HCT116 (cell line): ENCODE data around the gene MBD5. TPM values are rescaled to one million over a fixed set of nuclear protein-coding genes. Genes with fewer than 3 reads are reported as not detected.

ENCODE experiments used
- ATAC-seq: fragments of 200-7000 bp; cut with Tn5 transposase; 2 replicates; pipeline ENCODE4 v1.9.1; 2020; ENCODE audit warnings: mild to moderate bottlenecking, moderate library complexity
- BruUV-seq: library from RNA; stranded (reverse); fragments of 400-500 nt; replicated peaks from 2 replicates; lab custom pipeline; 2021; lab: Mats Ljungman, UMichigan
- CTCF ChIA-PET: fragments of 300-600 bp; sonication (Branson Sonifier 250); formaldehyde crosslinking; loops from one replicate; lab custom pipeline; 2021; ENCODE audit warnings: antibody characterized with exemption; lab: Charles Lee
- POLR2A ChIA-PET: fragments of 300-600, 350-600 bp; sonication (Branson Sonifier 250); formaldehyde crosslinking; loops from one replicate; lab custom pipeline; 2021; ENCODE audit warnings: antibody characterized with exemption; lab: Charles Lee
- RAD21 ChIA-PET, 2 experiments: fragments of 300-600 bp; sonication (Branson Sonifier 250); formaldehyde crosslinking; loops; one replicate each; lab custom pipeline; 2023; ENCODE audit warnings: low total read pairs in 2 of 2; ENCODE audit not compliant: uncharacterized antibody in 2 of 2, unreplicated experiment in 2 of 2, low non-redundant PET in 1 of 2; lab: Charles Lee
- DNase-seq: peaks from one replicate; pipeline ENCODE4 v3.0.0-alpha.2; 2010; ENCODE audit warnings: low read depth, low spot score
- H2AFZ ChIP-seq: fragments of 200-600 bp; shearing (Covaris generic), sonication (generic); 2 replicates; pipeline ENCODE4 v1.6.1; 2017; ENCODE audit warnings: low read depth, mixed run types, mixed read lengths, antibody characterized with exemption, low read length; ENCODE audit not compliant: poor library complexity, severe bottlenecking
- H3K27ac ChIP-seq: 2 replicates; pipeline ENCODE4 v1.5.1; 2012; ENCODE audit warnings: low read depth, low read length
- H3K27me3 ChIP-seq: fragments of 200-600 bp; sonication (generic); 2 replicates; pipeline ENCODE4 v1.6.1; 2016; ENCODE audit warnings: mixed run types, low read length, mixed read lengths; ENCODE audit not compliant: insufficient read depth
- H3K36me3 ChIP-seq, 2 experiments: fragments of 200-500 bp in 1 of 2; fragments of 200-600 bp in 1 of 2; sonication (Bioruptor generic) in 1 of 2; sonication (generic) in 1 of 2; 2 replicates each; pipeline versions ENCODE4 v1.5.1 to v1.6.1; 2014 to 2016; ENCODE audit warnings: low read length in 2 of 2, inconsistent platforms in 1 of 2, mixed read lengths in 1 of 2, mixed run types in 1 of 2; ENCODE audit not compliant: insufficient read depth in 2 of 2, control insufficient read depth in 1 of 2
- H3K4me1 ChIP-seq, 2 experiments: fragments of 200-600 bp in 1 of 2; sonication (generic) in 1 of 2; 2 replicates each; pipeline versions ENCODE4 v1.5.1 to v1.6.1; 2012 to 2017; ENCODE audit warnings: low read length in 2 of 2, inconsistent platforms in 1 of 2, mild to moderate bottlenecking in 1 of 2, mixed read lengths in 1 of 2, mixed run types in 1 of 2, moderate library complexity in 1 of 2; ENCODE audit not compliant: insufficient read depth in 2 of 2, control insufficient read depth in 1 of 2
- H3K4me2 ChIP-seq: fragments of 200-600 bp; sonication (generic); 2 replicates; pipeline ENCODE4 v1.6.1; 2017; ENCODE audit warnings: mixed run types, low read length, mixed read lengths
- H3K4me3 ChIP-seq, 2 experiments: fragments of 200-600 bp in 1 of 2; sonication (generic) in 1 of 2; replicated peaks in 1 of 2; 2 replicates each; pipeline ENCODE4 v1.5.1; 2011 to 2016; ENCODE audit warnings: low read length in 2 of 2, control low read depth in 1 of 2, low read depth in 1 of 2, mild to moderate bottlenecking in 1 of 2, mixed read lengths in 1 of 2, mixed run types in 1 of 2
- H3K79me2 ChIP-seq: fragments of 200-600 bp; sonication (generic); 2 replicates; pipeline ENCODE4 v1.6.1; 2017; ENCODE audit warnings: mild to moderate bottlenecking, mixed run types, low read length, moderate library complexity, mixed read lengths; ENCODE audit not compliant: insufficient read depth
- H3K9ac ChIP-seq: fragments of 200-600 bp; sonication (generic); 2 replicates; pipeline ENCODE4 v1.6.1; 2016; ENCODE audit warnings: low read length, mixed read lengths
- H3K9me2 ChIP-seq: fragments of 200-600 bp; sonication (generic), shearing (Covaris generic); 2 replicates; pipeline ENCODE4 v1.6.1; 2017; ENCODE audit warnings: mixed run types, mild to moderate bottlenecking, moderate library complexity; ENCODE audit not compliant: insufficient read depth
- H3K9me3 ChIP-seq, 2 experiments: fragments of 200-500 bp in 1 of 2; fragments of 200-600 bp in 1 of 2; sonication (Bioruptor generic) in 1 of 2; sonication (generic) in 1 of 2; 2 replicates each; pipeline ENCODE4 v1.6.1; 2014 to 2017; ENCODE audit warnings: low read length in 2 of 2, mixed read lengths in 2 of 2, inconsistent platforms in 1 of 2, low read depth in 1 of 2, mild to moderate bottlenecking in 1 of 2, mixed run types in 1 of 2, moderate library complexity in 1 of 2; ENCODE audit not compliant: control insufficient read depth in 1 of 2, insufficient read depth in 1 of 2
- H4K20me1 ChIP-seq: fragments of 200-600 bp; sonication (generic), shearing (Covaris generic); 2 replicates; pipeline ENCODE4 v1.6.1; 2017; ENCODE audit warnings: mixed run types, mild to moderate bottlenecking, moderate library complexity; ENCODE audit not compliant: insufficient read depth
- CBX3 ChIP-seq: IDR thresholded peaks from 2 replicates; pipeline ENCODE4 v1.6.1; 2012; ENCODE audit warnings: low read depth
- EGR1 ChIP-seq: IDR thresholded peaks from 2 replicates; pipeline ENCODE4 v1.6.1; 2012; ENCODE audit warnings: low read depth
- EZH2 ChIP-seq: fragments of 200-600 bp; sonication (generic); IDR thresholded peaks from 2 replicates; pipeline ENCODE4 v1.6.1; 2017; ENCODE audit warnings: antibody characterized with exemption, mixed run types
- EZH2phosphoT487 ChIP-seq: fragments of 200-600 bp; IDR thresholded peaks from 2 replicates; pipeline ENCODE4 v1.6.1; 2018; ENCODE audit warnings: antibody characterized with exemption, borderline replicate concordance
- JUND ChIP-seq: IDR thresholded peaks from 2 replicates; pipeline ENCODE4 v1.6.1; 2012
- ZFX ChIP-seq: fragments of 450-650 bp; IDR thresholded peaks from 2 replicates; pipeline ENCODE4 v1.6.1; 2017
- ZNF274 ChIP-seq: fragments of 200-500 bp; sonication (Bioruptor generic); IDR thresholded peaks from 2 replicates; pipeline ENCODE4 v1.6.1; 2014; ENCODE audit warnings: mild to moderate bottlenecking, low read depth, low read length, inconsistent platforms
- intact Hi-C: fragments of 100-400 bp; cut with micrococcal nuclease; formaldehyde crosslinking; loops from 2 replicates; pipeline ENCODE4 v1.10.0; 2022
- total RNA-seq: library from RNA; stranded (reverse); gene quantifications from one replicate; pipeline ENCODE4 v1.2.1, GENCODE V29; 2021; ENCODE audit not compliant: unreplicated experiment
- TF ChIP-seq, protein P1 (sequence below): IDR thresholded peaks from 2 replicates; pipeline ENCODE4 v1.6.1; 2011; ENCODE audit warnings: mild to moderate bottlenecking, low read length, moderate library complexity; ENCODE audit not compliant: insufficient replicate concordance; ENCODE audit errors: extremely low read depth
- TF ChIP-seq, protein P2 (sequence below): IDR thresholded peaks from 2 replicates; pipeline ENCODE4 v1.6.1; 2012
- TF ChIP-seq, protein P3 (sequence below): IDR thresholded peaks from 2 replicates; pipeline ENCODE4 v1.6.1; 2012

The MBD5 gene
- total RNA-seq, 1 experiment from 2014 or later, result 20.5 TPM

DNA sequence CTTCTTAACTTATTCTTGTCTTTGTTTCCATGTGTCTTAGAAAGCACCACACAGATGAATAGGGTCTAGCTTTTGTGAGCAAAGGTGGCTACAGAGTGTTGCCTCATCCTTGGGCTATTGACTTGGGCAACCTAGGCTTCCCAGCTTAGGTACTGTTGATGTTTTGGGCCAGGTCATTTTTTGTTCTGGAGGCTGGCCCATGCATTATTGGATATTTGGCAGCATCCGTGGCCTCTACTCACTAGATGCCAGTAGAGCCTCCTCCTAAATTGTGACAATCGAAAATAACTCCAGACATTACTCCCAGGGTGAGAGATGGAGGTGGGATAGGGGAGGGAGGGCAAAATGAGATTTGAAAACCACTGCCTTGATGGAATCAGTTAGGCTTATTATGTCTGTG lies 496.4 kb downstream of the MBD5 start:
- Histone ChIP-seq H4K20me1 (no peaks in the 10 kb centered on the region), H3K27ac (no peak overlapping the region), H3K9ac (no peak overlapping the region), H3K4me2 (no peak overlapping the region), H3K4me1 (no peaks in the 10 kb centered on the region), H3K9me2 (no peaks in the 10 kb centered on the region), H3K4me3 (no peak overlapping the region), H3K36me3 (no peaks in the 10 kb centered on the region), H2AFZ (no peak overlapping the region), H3K27me3 (no peaks in the 10 kb centered on the region), H3K79me2 (no peaks in the 10 kb centered on the region), H3K9me3 (no peaks in the 10 kb centered on the region)
- ATAC-seq (no peak), DNase-seq (no peak)
- ChIA-PET RAD21 (no interaction called here), POLR2A (no interaction called here), CTCF (no interaction called here)
- no peak for TF ChIP-seq JUND
- TF ChIP-seq CBX3, result no peak
- TF ChIP-seq, protein P1, sequence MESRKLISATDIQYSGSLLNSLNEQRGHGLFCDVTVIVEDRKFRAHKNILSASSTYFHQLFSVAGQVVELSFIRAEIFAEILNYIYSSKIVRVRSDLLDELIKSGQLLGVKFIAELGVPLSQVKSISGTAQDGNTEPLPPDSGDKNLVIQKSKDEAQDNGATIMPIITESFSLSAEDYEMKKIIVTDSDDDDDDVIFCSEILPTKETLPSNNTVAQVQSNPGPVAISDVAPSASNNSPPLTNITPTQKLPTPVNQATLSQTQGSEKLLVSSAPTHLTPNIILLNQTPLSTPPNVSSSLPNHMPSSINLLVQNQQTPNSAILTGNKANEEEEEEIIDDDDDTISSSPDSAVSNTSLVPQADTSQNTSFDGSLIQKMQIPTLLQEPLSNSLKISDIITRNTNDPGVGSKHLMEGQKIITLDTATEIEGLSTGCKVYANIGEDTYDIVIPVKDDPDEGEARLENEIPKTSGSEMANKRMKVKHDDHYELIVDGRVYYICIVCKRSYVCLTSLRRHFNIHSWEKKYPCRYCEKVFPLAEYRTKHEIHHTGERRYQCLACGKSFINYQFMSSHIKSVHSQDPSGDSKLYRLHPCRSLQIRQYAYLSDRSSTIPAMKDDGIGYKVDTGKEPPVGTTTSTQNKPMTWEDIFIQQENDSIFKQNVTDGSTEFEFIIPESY, result no peak
- TF ChIP-seq, protein P2, sequence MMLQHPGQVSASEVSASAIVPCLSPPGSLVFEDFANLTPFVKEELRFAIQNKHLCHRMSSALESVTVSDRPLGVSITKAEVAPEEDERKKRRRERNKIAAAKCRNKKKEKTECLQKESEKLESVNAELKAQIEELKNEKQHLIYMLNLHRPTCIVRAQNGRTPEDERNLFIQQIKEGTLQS, result no peak
- TF ChIP-seq EGR1, result no peak
- TF ChIP-seq EZH2, result no peak
- TF ChIP-seq, protein P3, sequence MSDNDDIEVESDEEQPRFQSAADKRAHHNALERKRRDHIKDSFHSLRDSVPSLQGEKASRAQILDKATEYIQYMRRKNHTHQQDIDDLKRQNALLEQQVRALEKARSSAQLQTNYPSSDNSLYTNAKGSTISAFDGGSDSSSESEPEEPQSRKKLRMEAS, result no peak
- no peak for TF ChIP-seq EZH2phosphoT487
- no peak for TF ChIP-seq ZFX
- no peak for TF ChIP-seq ZNF274
- intact Hi-C loops, result no loop called here
- no TSS peak for BruUV-seq
